Measurements from ENCODE around the gene CDKN1B. TPM values are rescaled to one million over a fixed set of nuclear protein-coding genes. Genes with fewer than 3 reads are reported as not detected.

Gene CDKN1B
- total RNA-seq, 1 experiment from 2014 or later = 33.1 TPM

GRCh38 chr12:12699345-12699744 is 17.8 kb upstream of the CDKN1B start (continued):
- no peak for TF ChIP-seq CTCF (IDR thresholded peaks at IDR 0.05 in 2 of 3, conservative IDR thresholded peaks at IDR 0.05 in 1 of 3; ENCODE audit: borderline replicate concordance in 1 of 3, insufficient read depth in 1 of 3, low read depth in 2 of 3, low read length in 2 of 3)
- no peak for TF ChIP-seq TCF7L2 (IDR thresholded peaks at IDR 0.05; ENCODE audit: borderline replicate concordance, extremely low read depth, insufficient read depth, insufficient read length)
- TF ChIP-seq EZH2phosphoT487 (IDR thresholded peaks at IDR 0.05; ENCODE audit: borderline replicate concordance) = no peak
- TF ChIP-seq POLR2A (IDR thresholded peaks at IDR 0.05; ENCODE audit: borderline replicate concordance, extremely low read depth, insufficient read depth, insufficient read length) = no peak
- TF ChIP-seq POLR2AphosphoS5 (IDR thresholded peaks at IDR 0.05; ENCODE audit: low read depth, low read length) = no peak

- H3K27ac ChIP-seq (ENCODE audit: low read depth, low read length) = no peak overlapping the region
- H3K4me2 ChIP-seq (ENCODE audit: low read length) = no peak overlapping the region
- H3K79me2 ChIP-seq (ENCODE audit: insufficient read depth, low read length) = no peaks in the 10 kb centered on the region
- no peak overlapping the region for H3K4me3 ChIP-seq (replicated peaks in 1 of 2; ENCODE audit: low read depth in 1 of 2, low read length in 2 of 2)
- CTCF ChIA-PET = no interaction called here
- H3K36me3 ChIP-seq (ENCODE audit: control insufficient read depth in 1 of 2, insufficient read depth in 2 of 2, low read length in 2 of 2) = no peaks in the 10 kb centered on the region
- H3K27me3 ChIP-seq (ENCODE audit: insufficient read depth, low read length) = no peaks in the 10 kb centered on the region
- H2AFZ ChIP-seq (ENCODE audit: low read depth, low read length, poor library complexity, severe bottlenecking) = no peak overlapping the region
- POLR2A ChIA-PET = no interaction called here
- no peaks in the 10 kb centered on the region for H3K9me3 ChIP-seq (ENCODE audit: control insufficient read depth in 1 of 2, insufficient read depth in 1 of 2, low read depth in 1 of 2, low read length in 2 of 2)
- BruUV-seq (replicated peaks) = no TSS peak
- RAD21 ChIA-PET (ENCODE audit: low non-redundant PET in 1 of 2, low total read pairs in 2 of 2, uncharacterized antibody in 2 of 2, unreplicated experiment in 2 of 2) = no interaction called here
- H3K9ac ChIP-seq (ENCODE audit: low read length) = no peak overlapping the region
- H3K4me1 ChIP-seq (ENCODE audit: control insufficient read depth in 1 of 2, insufficient read depth in 2 of 2, low read length in 2 of 2) = peaks cover 14 to 32% of the 10 kb centered on the region in 2 experiments
- ATAC-seq (no peak), DNase-seq (ENCODE audit: low read depth, low spot score) (no peak)
- no peaks in the 10 kb centered on the region for H3K9me2 ChIP-seq (ENCODE audit: insufficient read depth)
- intact Hi-C loops (cut with micrococcal nuclease) = loop anchor here (5.0 to 10.0 kb wide), 4 partner anchors 135 to 1145 kb away; partner anchors contain the start of gene DUSP16
- H4K20me1 ChIP-seq (ENCODE audit: insufficient read depth) = no peaks in the 10 kb centered on the region
- TF ChIP-seq REST (IDR thresholded peaks at IDR 0.05; ENCODE audit: low read depth) = no peak
- no peak for TF ChIP-seq EZH2 (IDR thresholded peaks at IDR 0.05)
- no peak for TF ChIP-seq SIN3A (IDR thresholded peaks at IDR 0.05; ENCODE audit: low read depth)
- no peak for TF ChIP-seq EZH2phosphoT487 (IDR thresholded peaks at IDR 0.05; ENCODE audit: borderline replicate concordance)
- TF ChIP-seq CBX3 (IDR thresholded peaks at IDR 0.05; ENCODE audit: low read depth) = no peak
- no peak for TF ChIP-seq JUND (IDR thresholded peaks at IDR 0.05)
- no peak for TF ChIP-seq RAD21 (IDR thresholded peaks at IDR 0.05; ENCODE audit: low read depth)
- no peak for TF ChIP-seq ZNF274 (IDR thresholded peaks at IDR 0.05; ENCODE audit: low read depth, low read length)
- TF ChIP-seq ZBTB33 (IDR thresholded peaks at IDR 0.05; ENCODE audit: extremely low read depth, insufficient replicate concordance, low read length) = no peak
- no peak for TF ChIP-seq POLR2AphosphoS5 (IDR thresholded peaks at IDR 0.05; ENCODE audit: low read depth, low read length)
- no peak for TF ChIP-seq CTCF (IDR thresholded peaks at IDR 0.05 in 2 of 3, conservative IDR thresholded peaks at IDR 0.05 in 1 of 3; ENCODE audit: borderline replicate concordance in 1 of 3, insufficient read depth in 1 of 3, low read depth in 2 of 3, low read length in 2 of 3)
- no peak for TF ChIP-seq SRF (IDR thresholded peaks at IDR 0.05; ENCODE audit: low read depth)
These were observed 16.9 kb upstream of the CDKN1B start for GRCh38 chr12:12700254-12700653.
